ENCODE measurements around the gene CADPS.

DNA sequence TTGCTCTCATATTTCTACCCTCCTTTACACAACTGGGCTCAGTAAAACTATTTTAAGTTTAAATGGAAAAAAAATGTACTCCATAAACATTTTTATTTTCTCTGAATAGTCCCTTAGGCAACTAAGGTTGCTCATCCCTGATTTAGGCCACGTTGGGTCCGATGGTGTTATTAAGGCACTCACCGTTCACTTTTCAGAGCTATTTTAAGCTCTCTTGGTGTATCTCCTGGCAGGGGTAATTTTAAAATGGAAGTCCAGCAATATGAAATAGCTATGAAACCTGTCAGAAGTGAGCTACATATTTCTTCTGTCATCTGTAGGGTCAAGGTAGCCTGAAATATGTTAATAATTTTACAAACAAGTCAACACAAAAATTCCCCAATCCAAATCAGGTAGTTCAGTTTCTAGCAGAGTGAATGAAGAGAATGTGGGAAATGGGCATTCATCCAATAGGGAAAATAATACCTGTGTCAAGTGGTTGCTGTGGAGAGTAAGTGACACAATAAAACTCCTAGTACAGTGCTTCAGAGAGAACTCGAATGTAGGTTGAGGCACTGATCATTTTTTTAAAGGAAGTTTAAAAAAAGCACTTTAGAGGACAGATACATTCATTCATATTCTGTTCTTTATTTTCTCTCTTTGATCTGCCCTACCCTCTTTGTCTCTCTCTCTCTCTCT, 292.6 kb downstream of the CADPS start:
- TF ChIP-seq, protein P1, sequence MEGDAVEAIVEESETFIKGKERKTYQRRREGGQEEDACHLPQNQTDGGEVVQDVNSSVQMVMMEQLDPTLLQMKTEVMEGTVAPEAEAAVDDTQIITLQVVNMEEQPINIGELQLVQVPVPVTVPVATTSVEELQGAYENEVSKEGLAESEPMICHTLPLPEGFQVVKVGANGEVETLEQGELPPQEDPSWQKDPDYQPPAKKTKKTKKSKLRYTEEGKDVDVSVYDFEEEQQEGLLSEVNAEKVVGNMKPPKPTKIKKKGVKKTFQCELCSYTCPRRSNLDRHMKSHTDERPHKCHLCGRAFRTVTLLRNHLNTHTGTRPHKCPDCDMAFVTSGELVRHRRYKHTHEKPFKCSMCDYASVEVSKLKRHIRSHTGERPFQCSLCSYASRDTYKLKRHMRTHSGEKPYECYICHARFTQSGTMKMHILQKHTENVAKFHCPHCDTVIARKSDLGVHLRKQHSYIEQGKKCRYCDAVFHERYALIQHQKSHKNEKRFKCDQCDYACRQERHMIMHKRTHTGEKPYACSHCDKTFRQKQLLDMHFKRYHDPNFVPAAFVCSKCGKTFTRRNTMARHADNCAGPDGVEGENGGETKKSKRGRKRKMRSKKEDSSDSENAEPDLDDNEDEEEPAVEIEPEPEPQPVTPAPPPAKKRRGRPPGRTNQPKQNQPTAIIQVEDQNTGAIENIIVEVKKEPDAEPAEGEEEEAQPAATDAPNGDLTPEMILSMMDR (IDR thresholded peaks at IDR 0.05) = no peak
- TF ChIP-seq POLR2A (IDR thresholded peaks at IDR 0.05) = no peak
